Choroid plexus epithelial cell (primary cell): ENCODE data around the gene TESPA1.

Experiments
- DNase-seq: peaks from one replicate; pipeline ENCODE4 v3.0.0-alpha.2; 2010; ENCODE audit warnings: low read depth
- H3K4me3 ChIP-seq: 2 replicates; pipeline ENCODE4 v1.5.1; 2011; ENCODE audit warnings: low read depth, mild to moderate bottlenecking, control low read depth, low read length, moderate library complexity
- TF ChIP-seq, protein P1 (sequence below): conservative IDR thresholded peaks from 2 replicates; pipeline ENCODE4 v1.5.1; 2011; ENCODE audit warnings: low read depth, mild to moderate bottlenecking, control low read depth, inconsistent platforms, low read length, moderate library complexity

The TESPA1 gene, protein sequence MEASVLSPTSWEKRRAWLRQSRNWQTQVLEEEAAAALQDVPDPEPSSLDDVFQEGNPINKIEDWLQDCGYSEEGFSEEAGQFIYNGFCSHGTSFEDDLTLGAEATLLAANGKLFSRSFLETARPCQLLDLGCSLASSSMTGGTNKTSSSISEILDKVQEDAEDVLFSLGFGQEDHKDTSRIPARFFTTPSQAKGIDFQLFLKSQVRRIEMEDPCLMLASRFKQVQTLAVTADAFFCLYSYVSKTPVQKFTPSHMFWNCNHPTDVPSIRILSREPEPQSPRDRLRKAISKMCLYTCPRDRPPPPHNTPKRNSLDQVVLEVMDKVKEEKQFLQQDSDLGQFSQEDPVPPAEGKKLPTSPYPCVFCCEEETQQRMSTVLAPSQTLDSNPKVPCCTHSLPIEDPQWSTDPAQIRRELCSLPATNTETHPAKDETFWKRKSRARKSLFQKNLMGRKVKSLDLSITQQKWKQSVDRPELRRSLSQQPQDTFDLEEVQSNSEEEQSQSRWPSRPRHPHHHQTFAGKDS

DNA sequence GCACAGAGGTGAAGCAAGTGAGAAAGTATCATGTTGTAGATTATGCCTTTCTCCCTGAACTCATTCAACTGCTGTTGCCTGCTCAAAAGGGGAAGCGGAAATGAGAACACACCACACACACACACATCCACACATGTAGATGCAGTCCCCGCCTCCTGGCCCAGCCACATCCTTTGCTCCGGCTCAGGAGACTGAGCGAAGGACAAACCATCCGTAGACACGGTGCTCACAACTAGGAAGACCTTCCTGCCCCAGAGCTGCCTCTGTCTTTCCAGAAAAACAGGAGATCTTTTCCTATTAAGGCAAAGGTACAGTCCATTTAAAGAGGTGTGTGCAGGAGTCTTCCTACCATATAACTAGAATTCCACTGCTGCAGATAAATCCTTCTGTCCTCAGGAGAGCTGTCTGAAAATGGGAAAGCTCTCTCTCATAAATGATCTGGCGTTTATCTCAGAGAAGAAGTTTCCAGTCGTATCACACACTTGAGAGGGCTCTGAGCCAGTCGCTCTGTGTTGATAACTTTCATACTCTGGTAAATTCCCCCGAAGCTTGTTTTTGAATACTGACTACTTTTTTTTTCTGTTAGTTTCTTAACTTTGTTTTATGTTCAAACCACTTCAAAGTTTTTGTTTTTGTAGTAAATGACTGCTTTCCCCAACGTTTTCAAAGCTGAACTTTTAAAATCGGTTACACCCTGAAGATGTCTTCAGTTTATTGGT, at the start of gene TESPA1:
TESPA1 (minus strand) TSS at position 105 of the 719 bp plus-strand sequence. CDS start 10,200 bp downstream, outside the sequence.
- no peak for DNase-seq
- no peak within 1 kb of the TSS for H3K4me3 ChIP-seq
- TF ChIP-seq, protein P1, sequence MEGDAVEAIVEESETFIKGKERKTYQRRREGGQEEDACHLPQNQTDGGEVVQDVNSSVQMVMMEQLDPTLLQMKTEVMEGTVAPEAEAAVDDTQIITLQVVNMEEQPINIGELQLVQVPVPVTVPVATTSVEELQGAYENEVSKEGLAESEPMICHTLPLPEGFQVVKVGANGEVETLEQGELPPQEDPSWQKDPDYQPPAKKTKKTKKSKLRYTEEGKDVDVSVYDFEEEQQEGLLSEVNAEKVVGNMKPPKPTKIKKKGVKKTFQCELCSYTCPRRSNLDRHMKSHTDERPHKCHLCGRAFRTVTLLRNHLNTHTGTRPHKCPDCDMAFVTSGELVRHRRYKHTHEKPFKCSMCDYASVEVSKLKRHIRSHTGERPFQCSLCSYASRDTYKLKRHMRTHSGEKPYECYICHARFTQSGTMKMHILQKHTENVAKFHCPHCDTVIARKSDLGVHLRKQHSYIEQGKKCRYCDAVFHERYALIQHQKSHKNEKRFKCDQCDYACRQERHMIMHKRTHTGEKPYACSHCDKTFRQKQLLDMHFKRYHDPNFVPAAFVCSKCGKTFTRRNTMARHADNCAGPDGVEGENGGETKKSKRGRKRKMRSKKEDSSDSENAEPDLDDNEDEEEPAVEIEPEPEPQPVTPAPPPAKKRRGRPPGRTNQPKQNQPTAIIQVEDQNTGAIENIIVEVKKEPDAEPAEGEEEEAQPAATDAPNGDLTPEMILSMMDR, result no peak

DNA sequence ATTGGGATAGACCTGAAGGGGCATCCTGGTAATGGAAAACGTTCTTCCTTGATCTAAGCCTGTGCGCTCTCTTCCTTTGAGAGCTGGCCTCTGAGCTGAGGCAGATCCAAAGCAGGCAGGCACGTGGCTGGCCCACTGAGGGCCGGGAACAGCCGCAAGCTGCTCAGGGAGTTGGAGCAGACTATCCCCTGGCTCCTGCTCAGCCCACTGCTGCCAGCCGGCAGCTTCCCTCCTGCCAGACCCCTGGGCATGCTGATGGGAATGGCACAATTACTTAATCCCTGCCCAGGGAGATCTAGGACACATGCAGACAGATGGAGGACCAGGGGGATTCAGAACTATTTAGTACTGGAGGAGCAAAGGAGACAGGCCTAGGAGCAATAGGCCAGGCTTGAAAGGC, 49.7 kb upstream of the TESPA1 start:
- no peak for DNase-seq
- no peak overlapping the region for H3K4me3 ChIP-seq
- TF ChIP-seq, protein P1, result no peak

GRCh38 chr12:55025508-55025907, 40.9 kb upstream of the TESPA1 start:
- DNase-seq, result no peak
- H3K4me3 ChIP-seq, result no peak overlapping the region
- TF ChIP-seq, protein P1, result no peak

- TF ChIP-seq, protein P1, result no peak
- H3K4me3 ChIP-seq, result no peak overlapping the region
- DNase-seq, result no peak
Observed at GRCh38 chr12:55024575-55024974, 40.0 kb upstream of the TESPA1 start.

DNA sequence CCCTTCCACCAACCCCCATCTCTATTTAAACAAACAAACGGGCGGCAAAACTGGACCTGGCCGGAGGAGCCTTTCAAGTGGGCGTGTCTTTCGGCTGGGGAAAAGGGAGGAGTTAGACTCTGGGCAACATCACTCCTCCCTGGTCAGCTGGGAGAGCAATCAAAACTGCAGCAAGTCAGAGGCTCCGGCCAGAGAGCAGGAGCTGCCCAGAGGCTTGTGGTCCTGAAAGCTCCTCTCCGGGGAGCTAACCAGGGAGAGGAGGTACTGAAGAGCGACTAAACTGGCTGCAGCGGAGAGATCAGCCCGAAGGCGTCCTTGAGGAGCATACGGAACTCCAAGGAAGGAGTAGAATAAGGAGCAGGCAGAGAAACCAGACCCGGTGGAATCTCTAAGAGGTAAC, 35.2 kb upstream of the TESPA1 start, which contains the start of gene NEUROD4:
NEUROD4 (plus strand) TSS at position 191 of the 400 bp plus-strand sequence. CDS start 6,466 bp downstream, outside the sequence.
- TF ChIP-seq, protein P1, result no peak
- H3K4me3 ChIP-seq, result no peak within 1 kb of the TSS
- peak; percentile 81 for DNase-seq

DNA sequence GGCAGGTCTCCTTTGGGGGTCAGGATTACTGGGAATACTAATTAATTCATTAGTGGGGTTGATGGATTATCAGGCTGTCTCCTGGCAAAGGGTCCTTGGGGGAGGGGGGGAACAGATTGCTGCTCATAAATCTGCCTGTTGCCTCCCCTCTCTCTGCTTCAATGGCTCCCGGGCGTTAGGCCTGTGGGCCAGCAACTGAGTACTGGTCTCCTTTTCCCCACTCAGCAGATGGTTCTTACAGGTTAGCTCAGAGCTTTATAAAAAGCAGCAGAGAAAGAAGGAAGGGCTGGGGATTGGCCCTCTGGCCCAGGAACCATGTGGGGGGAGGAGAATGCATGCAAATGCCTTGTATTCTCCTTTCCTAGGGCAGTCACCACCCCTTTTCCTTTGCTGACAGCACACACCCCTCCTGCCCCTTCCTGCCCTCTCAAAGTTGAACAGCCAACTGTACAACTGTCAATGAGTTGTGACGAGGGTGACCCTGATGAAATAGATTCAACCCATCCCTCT, 32.9 kb upstream of the TESPA1 start:
- TF ChIP-seq, protein P1, result no peak
- no peak for DNase-seq

More for the DNA sequence above, 32.9 kb upstream of the TESPA1 start:
- H3K4me3 ChIP-seq, result no peak overlapping the region
